Amniotic stem cell (primary cell): ENCODE results near the gene LRRC10B.
"Not testable (repeated sequence)": the region's sequence is repeated elsewhere in the genome, so short reads cannot be mapped to it uniquely, and the experiment has no call there.

Source experiments
- DNase-seq: peaks from one replicate; lab custom pipeline; 2025; lab: John Stamatoyannopoulos, UW

LRRC10B gene

DNA sequence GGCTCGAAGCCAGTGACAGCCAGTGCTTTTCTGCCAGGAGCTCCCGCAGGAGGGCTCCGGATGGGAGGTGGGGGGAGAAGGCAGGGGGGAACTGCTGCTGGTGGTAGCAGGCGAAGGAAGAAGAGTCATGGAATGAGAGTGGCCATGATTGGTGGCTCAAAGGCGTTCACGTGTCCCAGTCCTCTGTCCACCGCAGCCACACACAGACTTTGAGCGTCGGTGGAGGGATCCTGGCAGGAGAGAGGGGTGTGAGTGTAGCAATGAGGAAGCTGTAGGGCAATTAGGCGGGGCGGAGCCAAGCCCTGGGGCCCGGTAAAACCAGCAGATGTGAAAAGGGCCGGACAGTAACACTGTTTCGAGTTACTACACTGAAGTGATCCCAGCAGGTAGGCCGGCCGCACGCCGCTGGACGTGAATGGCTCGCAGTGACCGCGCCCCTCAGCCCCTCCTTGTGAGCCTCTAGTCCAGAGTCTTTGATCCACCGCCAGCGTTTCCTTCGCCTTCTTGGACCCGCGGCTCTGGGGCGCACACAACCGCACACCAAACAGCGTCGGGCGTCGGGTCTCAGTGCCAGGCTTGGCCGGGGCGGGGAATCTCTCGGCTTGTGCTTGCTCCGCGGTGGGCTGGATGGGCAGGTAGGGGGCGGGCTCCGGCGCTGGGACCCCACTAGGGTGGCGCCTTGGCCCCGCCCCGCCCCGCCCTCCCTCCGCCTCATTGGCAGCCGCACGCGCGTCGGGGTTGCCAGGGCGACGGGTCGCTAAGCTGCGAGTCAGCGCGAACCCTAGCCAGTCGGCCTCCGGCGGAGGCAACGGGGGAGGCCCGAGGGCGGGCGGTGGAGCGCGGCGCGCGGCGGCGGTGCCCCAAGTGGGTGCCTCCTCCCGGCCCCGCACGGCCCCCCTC lies at the start of gene LRRC10B:
Gene LRRC10B, plus strand, starts transcription at position 788 of the 900 bp plus-strand sequence. CDS start 250 bp downstream, outside the sequence.
- no peak for DNase-seq

DNA sequence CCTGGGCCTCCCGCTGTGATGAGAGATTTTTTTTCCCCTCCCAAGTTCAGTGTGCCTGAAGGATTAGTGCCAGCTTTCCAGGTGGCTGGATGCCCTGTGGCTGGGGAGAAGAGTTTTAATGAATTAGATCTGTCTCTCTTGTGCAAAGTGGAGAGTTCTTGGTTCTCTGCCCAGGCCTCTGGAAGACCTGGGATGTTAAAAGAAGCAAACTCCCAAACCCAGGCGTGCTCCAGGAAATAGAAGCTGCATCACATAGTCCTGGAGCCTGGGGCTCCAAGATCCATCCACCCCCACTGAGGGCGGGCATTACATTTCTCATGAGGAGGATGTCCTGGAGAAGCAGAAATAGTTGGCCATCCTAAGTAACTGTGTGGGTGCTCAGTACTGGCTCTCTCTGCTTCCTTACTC lies 48.1 kb upstream of the LRRC10B start:
- DNase-seq: no peak

DNA sequence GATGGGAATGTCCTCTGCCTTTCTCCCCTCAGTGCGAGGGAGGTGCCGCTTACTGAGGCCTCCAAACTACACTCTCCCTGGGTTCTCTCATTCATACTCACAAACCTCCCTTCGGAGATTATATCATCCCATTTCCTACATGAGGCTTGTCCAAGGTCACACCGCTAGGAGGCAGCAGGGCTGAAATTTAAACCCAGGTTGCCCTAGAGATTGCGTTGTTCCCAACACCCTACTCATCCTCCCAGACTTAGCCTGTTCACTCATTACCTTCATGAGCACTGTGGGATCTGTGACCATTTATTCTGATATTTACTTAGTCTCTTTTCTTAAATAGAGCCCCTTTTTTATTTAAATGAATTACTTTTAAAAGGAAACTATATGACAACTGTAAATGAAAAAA lies 47.6 kb upstream of the LRRC10B start:
- DNase-seq: no peak

DNA sequence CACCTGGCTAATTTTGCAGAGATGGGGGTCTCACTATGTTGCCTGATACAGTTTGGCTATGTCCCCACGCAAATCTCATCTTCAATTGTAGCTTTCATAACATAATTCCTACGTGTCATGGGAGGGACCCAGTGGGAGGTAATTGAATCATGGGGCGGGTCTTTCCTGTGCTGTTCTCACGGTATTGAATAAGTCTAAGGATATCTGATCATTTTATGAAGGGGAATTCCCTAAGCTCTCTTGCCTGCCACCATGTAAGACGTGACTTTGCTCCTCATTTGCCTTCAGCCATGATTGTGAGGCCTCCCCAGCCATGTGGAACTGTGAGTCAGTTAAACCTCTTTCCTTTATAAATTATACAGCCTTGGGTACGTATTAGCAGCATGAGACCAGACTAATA lies 40.9 kb upstream of the LRRC10B start:
- not testable (repeated sequence) for DNase-seq

DNA sequence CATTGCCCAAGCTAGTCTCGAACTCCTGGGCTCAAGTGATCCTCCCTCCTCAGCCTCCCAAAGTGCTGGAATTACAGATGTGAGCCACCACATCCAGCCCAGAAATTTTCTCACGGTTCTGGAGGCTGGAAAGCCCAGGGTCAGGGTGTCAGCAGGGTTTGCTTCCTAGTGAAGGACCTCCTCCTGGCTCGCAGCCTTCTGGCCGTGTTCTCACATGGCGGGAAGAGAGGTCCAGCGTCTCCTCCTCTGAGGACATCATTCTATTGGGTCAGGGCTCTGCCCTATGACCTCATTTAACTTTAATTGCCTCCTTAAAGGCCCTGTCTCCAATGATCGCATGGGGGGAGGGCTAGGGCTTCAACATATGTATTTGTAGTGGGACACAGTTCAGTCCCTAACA lies 40.5 kb upstream of the LRRC10B start:
- no peak for DNase-seq

DNA sequence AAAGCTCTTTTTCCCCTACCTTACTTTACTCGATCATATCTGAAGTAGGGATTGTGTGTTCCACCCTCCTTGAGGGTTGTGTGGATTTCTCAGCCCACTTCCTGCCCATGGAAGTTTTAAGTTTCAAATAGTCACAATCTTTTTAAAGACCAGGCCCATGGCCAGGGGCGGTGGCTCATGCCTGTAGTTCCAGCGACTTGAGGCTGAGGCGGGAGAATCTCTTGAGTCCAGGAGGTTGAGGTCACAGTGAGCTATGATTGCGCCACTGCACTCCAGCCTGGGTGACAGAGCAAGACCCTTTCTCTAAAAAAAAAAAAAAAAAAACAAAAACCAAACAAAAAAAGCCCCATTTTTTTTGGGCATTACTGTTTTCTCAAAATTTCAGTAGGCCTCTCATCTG lies 36.3 kb upstream of the LRRC10B start:
- DNase-seq: no peak

DNA sequence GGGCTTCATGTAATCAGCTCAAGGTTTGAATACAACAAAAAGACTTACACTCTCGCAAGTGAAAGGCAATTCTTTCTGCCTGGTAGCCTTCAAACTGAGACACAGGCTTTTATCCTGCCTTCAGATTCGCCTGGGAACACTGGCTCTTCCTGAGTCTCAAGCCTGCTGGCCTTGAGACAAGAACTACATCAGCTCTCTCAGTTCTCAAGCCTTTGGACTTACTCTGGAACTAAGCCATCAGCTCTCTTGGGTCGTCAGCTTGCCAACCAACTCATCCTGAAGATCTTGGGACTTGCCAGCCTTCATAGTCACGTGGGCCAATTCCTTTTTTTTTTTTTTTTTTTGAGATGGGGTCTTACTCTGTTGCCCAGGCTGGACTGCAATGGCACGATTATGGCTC lies 35.7 kb upstream of the LRRC10B start:
- DNase-seq: no peak

DNA sequence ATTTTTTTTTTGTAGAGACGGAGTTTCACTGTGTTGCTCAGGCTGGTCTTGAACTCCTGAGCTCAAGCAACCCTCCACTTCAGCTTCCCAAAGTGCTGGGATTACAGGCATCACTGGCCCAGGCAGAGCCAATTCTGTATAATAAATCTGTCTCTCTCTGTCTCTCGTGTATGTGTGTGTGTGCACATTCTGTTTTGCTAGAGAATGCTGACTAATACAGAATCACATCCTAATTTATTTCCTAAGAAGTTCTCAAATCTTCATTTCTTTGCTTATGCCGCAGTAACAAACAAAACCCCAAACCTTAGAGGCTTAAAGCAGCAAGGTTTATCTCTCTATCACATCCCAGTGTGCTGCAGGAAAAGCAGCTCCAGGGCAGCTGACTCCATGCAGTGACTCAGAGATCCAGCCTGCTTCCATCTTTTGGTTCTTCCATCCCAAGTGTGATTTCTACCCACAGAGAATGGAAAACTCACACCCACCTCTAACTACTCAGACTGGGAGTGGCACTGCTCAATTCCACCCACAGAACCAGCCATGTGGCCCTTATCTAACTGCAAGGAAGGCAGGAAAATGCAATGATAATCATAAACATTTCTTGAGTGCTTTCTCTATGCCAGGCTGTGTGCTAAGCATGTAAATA lies 35.1 kb upstream of the LRRC10B start:
- DNase-seq: peak; percentile 24

DNA sequence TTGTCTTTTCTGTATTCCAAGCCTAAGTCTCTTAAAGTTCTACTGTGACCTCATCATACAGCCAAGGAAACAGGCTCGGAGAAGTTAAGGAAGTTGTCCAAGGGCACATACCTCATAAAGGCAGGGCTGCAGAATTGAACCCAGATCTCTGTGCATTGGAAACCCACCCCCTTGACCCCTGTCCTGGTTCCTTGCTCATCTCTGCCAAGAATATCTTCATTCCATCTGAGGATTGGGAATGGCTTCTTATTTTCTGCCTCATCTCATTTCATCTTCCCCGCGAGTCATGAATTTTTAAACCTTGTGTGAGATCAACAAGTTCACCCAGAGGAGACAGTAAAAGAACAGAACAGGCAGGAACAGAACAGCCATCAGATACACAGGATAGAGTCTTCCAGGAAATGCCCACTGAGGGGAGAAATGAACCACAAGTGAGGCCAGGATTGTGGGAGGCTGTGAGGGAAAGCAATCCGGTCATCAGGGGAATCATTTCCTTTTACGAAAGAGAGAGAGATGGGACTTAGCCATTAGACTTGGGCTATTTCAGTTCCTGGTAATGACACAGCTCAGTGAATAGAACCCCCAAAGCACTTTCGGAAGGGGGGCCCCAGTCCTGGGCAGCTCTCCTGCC lies 34.4 kb upstream of the LRRC10B start:
- no peak for DNase-seq

DNA sequence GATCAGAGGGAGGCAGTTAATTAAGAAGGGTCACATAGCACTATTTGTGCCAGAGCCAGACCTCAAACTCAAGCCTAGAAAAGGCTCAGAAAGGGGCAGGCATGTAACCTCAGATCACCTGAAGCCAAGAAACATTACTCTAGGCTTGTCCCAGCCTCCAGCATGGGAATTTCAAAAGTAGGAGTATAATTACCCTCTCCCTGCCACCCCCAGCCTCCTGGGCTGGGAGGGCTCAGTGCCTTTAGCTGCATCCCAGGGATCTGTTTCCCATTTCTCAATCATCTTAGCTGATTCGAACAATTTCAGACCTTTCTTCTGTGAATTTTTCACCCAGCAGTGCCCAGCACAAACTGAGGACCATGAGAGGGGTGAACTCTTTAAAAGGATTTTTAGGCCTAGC lies 33.1 kb upstream of the LRRC10B start:
- no peak for DNase-seq

DNA sequence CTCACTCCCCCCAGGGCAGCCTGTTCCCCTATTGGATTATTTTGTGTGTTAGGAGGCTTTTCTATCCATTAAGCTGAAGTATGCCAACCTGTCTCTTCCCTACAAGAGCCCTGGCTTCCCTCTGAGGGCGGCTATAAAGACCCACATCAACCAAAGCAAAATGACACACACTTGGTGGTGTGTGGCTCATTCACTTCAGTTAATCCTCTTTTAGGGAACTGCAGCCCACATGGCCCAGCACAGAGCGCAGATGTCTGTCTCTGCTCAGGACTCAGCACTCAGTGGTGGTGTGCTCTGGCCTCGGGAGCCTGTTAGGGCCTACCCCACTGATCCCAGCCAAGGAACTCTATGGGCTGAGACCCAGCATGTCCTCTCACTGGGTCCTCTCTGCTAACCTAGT lies 32.2 kb upstream of the LRRC10B start:
- no peak for DNase-seq

DNA sequence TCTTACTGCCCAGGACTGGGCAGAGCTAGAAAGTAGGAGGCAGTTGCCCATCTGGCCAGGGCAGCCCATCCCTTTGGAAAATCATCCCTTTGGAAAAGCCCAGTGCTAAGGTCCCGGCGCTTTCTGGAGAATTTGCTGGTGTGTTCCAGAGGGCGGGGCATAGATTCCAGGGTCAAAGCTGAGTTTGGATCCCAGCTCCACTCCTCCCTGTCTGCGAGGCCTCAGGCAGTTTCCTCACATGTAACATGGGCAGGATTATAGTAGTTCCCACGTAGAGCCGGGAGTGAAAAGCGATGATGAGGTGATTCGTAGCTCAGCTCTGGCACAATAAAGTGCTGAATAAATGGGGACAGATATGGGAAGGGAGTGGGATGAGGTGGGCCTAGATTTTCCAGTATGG lies 31.4 kb upstream of the LRRC10B start:
- no peak for DNase-seq

DNA sequence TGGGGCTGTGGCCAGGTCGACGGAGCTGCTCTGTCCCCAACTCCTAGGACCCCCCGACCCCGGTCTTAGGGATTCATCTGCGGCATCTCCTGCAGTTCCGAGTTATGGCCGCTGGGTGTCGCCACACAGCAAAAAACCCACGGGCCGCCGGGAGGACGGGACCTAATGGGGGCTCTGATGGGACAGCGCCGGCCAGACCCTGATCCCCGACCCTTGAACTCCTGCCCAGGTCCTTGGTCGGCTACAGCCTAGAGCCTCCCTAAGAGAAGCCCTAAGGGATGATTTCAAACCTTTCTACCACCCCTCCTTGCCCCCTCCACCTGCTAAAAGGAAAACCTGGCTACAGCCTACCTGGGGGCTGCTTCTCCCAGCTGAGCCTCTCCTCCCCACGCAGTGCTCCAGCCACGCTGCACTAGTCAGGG lies 30.8 kb upstream of the LRRC10B start:
- no peak for DNase-seq

DNA sequence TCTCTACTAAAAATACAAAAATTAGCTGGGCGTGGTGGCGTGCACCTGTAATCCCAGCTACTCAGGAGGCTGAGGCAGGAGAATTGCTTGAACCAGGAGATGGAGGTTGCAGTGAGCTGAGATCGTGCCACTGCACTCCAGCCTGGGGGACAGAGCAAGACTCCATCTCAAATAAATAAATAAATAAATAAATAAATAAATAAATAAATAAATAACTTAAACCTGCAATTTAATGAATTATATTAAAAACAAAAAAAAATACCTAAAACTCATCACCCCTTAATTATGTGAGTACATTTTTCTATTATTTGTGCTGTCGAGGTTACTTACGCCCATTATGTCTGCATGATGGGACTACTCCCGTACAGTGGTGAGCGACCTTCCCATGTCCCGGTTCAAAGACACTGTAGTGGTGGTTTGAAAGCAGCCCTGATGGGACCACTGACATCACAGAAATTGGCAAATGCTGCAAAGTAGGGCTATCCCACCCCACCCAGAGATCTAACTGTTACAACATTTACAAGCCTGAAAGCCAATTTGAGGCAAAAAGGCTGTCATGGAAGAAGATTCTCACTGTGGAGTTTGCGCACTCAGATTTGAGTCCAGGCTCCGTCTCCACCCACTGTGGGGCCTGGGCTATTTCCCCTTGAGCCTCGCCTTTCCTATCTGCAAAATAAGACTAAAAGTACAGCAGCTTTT lies 29.0 kb upstream of the LRRC10B start:
- not testable (repeated sequence) for DNase-seq

DNA sequence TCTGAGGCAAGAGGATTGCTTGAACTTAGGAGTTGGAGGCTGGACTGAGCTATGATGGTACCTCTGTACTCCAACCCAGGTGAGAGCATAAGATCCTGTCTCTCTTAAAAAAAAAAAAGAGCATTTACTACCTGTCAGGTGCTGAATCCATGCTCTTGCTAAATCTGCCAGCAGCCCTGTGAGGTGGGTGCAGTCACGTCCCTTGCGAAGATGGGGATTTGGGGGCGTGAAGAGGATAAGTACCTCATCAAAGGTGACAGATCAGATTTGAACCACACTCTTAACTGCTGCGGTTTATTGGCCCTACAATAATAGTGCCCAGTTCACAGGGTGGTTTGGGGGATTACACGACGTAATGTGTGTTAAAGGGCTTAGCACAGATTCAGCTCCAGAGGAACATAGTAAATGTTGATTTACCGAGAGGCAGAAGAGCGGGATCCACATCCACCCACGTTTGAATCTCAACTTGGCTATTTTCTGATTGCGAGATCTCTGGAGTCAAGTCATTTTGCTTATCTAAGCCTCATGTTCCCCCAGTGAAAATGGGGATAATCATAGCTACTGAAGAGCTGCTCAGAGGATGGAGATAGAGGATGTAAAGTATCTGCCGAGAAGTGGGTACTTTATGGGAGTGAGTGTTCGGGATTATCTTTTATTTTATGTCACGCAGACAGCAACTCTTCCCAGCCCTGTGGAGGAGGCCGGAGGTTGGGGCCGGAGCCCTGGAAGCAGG lies 28.1 kb upstream of the LRRC10B start:
- no peak for DNase-seq

DNA sequence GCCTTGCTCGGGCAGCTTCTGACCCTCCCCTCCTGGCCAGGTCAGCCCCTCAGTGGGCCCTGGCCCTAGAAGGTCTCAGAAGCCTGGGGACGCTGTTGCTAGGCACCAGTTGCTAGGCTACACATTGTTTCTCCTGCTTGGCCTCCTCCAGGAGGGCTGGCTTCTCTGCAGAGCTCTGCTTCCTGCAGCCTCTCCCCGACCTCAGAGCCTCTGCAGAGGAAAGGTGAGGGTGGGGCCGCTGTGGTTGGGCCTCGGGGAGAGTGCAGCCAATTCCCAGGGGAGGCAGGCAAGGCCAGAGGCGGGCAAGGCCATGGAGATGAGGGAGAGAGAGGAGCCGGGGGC lies 27.6 kb upstream of the LRRC10B start:
- no peak for DNase-seq

DNA sequence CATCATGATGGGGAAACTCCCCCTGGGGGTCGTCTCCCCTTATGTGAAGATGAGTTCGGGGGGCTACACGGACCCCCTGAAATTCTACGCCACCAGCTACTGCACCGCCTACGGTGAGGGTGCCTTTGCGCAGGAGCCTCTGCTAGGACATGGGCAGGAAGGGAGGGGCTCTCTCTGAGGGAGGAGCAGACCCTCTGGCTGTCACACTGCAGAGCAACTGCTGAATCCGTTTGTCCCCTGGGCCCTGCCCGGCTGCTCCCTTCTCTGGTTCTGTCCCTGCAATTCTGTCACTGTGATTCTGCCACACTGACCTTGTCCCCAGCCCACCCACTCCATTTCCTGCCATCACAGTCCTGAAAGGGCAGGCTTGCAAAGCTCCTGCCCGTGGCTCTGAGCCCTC lies 26.7 kb upstream of the LRRC10B start:
- no peak for DNase-seq

DNA sequence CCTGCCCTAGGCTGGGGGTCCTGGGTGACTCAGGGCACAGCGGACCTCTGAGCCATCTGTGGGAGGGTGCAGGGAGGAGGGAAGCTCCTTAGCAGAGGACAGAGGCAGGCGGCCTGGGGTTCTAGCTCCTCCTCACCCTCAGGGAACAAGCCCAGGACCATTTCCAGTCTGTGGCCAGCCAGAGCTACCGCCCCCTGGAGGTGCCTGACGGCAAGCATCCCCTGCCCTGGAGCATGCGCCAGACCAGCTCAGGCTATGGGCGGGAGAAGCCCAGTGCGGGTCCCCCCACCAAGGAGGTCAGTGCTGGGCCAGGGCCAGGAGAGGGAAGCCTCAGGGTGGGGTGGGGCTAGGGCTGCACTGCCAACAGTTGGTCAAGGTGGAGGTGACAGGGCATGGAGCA lies 26.0 kb upstream of the LRRC10B start:
- DNase-seq: no peak

DNA sequence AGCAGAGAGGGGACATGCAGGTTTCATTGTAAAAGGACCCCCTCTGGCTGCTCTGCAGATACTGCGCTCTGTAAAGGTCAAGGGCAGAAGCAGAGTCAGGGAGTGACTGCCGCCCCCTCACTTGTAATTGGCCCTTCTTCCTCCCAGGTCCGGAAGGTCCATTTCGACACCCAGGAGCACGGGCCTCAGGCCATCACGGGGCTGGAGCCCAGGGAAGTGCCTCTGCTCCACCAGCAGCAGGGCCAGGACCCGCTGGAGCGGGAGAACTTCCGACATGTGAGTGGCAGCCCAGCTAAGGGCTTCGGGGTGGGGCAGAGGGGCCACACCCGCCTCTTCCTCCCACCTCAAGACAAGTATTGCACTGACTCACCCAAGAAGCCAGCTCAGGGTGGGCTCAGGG lies 24.0 kb upstream of the LRRC10B start:
- DNase-seq: no peak

DNA sequence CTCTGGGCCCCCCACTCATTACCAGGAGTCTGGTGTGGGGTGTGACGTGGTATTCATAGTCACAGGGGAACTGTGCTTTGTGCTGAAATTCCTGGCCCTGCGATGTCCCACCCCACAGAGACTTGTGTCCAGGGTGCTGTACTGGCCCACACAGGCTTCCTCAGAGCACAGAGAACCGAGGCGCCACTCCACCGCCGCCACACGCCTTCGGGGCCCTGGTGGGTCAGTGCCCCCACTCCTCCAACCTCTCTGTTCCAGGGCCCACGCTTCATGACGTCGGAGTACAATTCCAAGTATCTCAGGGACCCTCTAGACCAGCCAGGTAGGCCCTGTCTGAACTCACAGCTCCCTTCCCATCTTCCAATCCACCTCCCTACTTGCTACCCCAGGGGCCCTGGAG lies 23.5 kb upstream of the LRRC10B start:
- DNase-seq: no peak

DNA sequence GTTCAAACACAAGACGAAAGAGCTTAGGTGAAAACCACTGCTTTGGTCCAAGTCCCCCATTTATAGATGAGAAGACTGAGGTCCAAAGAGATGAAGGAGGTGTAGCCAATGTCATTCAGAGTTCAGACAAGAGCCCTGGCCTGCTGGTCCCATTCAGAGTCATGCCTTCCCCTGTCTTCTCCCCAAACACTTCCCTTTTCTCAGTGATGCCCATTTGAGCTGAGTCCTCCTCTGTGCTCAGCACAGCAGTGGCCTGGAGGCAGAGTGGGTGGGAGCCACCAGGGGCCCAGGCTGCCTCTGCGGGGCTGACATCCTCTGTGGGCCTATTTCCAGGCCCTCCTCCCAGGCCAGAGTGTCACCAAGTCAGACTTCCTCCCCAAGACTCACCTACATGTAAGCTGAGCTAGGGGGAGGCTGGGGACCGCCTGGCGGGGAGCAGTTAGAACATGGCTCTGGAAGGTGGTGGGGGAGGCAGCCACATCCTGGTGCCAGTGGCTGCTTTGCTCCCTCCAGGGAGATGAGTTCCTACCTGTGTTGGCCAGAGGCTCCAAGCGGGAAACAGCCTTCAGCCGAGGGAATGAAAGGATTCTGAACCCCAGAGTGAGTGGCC lies 22.4 kb upstream of the LRRC10B start:
- DNase-seq: no peak
